Measurements from ENCODE around the gene C10orf90.

DNA sequence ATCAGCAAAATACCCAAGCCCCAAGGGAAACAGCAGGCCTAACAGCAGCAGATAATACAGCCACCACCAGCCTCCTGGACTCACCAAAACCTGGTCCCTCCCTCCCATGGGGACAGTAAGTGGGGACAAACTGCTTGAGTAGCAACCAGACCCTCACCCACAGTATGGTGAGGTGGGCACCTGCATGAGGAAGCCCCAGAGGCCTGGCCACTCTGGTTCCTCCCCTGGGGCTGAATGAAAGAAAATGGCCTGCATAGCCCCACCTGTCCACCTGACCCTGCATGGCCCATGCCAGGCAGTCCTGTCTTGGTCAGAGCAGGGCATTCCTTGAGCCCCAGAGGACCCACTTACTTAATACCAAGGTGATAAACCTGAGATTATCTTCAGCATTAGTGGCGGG is 13.0 kb upstream of the C10orf90 start:
- TF ChIP-seq, protein P1, sequence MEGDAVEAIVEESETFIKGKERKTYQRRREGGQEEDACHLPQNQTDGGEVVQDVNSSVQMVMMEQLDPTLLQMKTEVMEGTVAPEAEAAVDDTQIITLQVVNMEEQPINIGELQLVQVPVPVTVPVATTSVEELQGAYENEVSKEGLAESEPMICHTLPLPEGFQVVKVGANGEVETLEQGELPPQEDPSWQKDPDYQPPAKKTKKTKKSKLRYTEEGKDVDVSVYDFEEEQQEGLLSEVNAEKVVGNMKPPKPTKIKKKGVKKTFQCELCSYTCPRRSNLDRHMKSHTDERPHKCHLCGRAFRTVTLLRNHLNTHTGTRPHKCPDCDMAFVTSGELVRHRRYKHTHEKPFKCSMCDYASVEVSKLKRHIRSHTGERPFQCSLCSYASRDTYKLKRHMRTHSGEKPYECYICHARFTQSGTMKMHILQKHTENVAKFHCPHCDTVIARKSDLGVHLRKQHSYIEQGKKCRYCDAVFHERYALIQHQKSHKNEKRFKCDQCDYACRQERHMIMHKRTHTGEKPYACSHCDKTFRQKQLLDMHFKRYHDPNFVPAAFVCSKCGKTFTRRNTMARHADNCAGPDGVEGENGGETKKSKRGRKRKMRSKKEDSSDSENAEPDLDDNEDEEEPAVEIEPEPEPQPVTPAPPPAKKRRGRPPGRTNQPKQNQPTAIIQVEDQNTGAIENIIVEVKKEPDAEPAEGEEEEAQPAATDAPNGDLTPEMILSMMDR (IDR thresholded peaks at IDR 0.05): no peak
- no peak for TF ChIP-seq POLR2A (IDR thresholded peaks at IDR 0.05)

Measured in Peyer's patch (tissue), 4 donors.